Cardiac fibroblast (primary cell): ENCODE data around the gene C1QTNF8.

Source experiments
- DNase-seq, 2 donors: peaks; one replicate each; pipeline versions ENCODE4 v3.0.0 to v3.0.0-alpha.2; 2010; ENCODE audit warnings: low read depth in 2 of 2
- H3K4me3 ChIP-seq, 2 donors: replicated peaks in 1 of 2; 1 replicate in 1 of 2; 2 replicates in 1 of 2; pipeline ENCODE4 v1.5.1; 2011; ENCODE audit warnings: low read depth in 2 of 2, low read length in 2 of 2, mild to moderate bottlenecking in 2 of 2, moderate library complexity in 1 of 2
- CTCF ChIP-seq: IDR thresholded peaks from one replicate; pipeline ENCODE4 v1.5.1; 2011; ENCODE audit warnings: low read depth, mild to moderate bottlenecking, low read length, inconsistent platforms

C1QTNF8 gene

GRCh38 chr16:1045993-1046911 is 49.8 kb downstream of the C1QTNF8 start:
- H3K4me3 ChIP-seq: no peak overlapping the region

GRCh38 chr16:1045310-1045992 is 50.6 kb downstream of the C1QTNF8 start:
- no peak for DNase-seq
- no peak for TF ChIP-seq CTCF
- H3K4me3 ChIP-seq: no peak overlapping the region

More at GRCh38 chr16:1045993-1046911, 49.8 kb downstream of the C1QTNF8 start:
- DNase-seq: no peak
- TF ChIP-seq CTCF: no peak

- no peak for TF ChIP-seq CTCF
- H3K4me3 ChIP-seq: no peak overlapping the region
These were observed 51.4 kb downstream of the C1QTNF8 start for GRCh38 chr16:1044460-1045309.

GRCh38 chr16:1043881-1044451 is 52.1 kb downstream of the C1QTNF8 start:
- no peak for DNase-seq
- no peak for TF ChIP-seq CTCF
- no peak overlapping the region for H3K4me3 ChIP-seq

More at GRCh38 chr16:1044460-1045309, 51.4 kb downstream of the C1QTNF8 start:
- no peak for DNase-seq

- TF ChIP-seq CTCF: no peak
- no peak overlapping the region for H3K4me3 ChIP-seq
- no peak for DNase-seq
These were observed 53.2 kb downstream of the C1QTNF8 start for GRCh38 chr16:1042866-1043265.
